HTERT RPE-1 (cell line): ENCODE data around the gene TBCD.

ENCODE experiments used
- in situ Hi-C: fragments of 300-500 bp; cut with MboI; formaldehyde crosslinking; loops from 4 replicates; pipeline ENCODE4 v1.14.3; 2020; ENCODE audit warnings: low sequenced_read_pairs

TBCD gene

DNA sequence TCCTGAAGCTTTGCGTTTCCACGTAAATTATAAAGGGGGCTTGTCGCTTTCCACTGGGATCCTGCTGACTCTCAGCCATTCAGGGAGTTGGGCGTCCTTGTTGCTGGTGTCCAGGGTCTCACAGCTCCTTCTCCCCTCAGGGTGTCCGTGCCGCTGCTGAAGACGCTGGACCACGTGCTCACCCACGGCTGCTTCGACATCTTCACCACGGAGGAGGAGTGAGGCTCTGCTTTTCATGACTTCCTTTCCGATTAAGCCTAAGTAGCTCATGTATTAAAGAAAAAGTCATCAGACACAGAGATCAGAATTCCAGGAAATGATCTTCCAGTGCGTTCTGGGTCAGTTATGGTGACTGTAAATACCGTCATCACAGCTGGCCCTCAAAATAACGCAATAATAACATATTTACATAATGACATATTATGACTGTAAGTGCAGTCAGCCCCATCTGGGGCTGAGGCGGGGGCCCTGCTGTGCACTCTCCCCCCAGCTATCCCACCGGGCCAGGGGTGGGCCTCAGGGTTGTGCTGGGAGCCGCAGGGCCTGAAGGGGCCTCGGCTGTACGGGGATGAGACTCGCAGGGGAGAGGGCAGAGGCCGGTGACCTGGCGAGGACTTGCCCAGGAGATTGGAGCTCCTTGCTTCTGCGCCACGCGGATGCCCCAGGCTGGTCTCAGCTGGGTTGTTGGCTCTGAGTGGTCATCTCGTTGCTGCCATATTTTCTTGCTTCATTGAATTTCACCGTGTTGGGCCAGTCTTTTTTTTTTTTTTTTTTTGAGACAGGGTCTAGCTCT is 180.8 kb downstream of the TBCD start:
- in situ Hi-C loops: no loop called here

DNA sequence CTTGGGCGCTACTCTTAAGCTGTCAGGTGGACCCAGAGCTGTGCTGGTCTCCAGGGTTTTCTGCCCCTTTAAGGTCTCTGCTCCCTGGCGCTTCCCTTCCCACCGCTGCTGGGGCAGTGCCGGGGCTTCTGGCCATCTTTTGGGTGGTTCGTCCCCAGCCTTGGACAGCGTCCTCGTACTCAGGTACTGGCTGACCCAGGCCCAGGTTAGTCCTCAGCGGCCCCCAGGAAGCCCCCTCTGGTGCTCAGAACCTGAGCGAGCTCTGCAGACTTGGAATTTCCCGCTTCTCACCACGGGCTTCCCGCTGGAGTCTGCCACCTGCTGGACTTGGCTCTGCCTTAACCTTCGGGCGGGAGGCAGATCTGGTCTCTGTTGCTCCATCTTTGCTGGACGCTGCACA is 182.0 kb downstream of the TBCD start:
- in situ Hi-C loops: no loop called here

DNA sequence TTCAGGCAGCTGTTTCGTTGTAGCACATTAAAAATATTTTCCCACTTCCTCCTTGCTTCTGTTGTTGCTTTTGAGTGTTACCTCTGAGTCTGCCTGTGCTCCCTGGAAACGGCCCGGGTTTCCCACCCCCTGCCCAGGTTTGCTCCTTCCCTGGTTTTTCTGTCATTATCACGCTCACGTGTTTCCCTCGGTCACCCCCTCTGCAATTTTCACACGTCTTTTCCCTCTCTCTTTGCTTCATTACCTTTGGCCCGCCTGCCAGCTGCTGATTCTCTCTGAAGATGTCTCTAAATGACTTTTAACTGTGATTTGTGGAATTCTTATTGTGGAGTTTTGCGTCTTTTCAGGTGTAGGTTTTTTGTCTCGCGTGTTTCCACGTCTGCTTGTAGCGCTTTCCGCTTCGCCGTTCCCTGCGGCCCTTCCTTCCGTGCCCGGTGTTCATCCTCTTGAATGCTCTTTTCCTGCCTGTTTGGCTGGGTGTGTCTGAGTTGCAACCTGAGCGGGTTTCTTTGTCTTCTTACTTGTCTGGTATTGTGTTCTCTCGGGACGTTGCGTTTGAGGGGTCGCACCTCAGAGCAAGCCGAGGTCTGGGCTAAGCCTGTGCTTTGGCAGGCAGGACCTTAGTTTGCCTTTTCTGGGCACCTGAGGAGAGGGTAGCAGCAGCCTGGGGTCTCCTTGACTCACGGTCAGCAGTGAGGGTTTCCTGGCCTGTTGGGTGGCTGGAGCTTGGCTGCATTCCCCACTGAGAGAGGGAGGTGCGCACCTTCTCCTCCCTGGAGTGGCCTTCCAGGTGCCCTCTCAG is 184.3 kb downstream of the TBCD start:
- in situ Hi-C loops: no loop called here

DNA sequence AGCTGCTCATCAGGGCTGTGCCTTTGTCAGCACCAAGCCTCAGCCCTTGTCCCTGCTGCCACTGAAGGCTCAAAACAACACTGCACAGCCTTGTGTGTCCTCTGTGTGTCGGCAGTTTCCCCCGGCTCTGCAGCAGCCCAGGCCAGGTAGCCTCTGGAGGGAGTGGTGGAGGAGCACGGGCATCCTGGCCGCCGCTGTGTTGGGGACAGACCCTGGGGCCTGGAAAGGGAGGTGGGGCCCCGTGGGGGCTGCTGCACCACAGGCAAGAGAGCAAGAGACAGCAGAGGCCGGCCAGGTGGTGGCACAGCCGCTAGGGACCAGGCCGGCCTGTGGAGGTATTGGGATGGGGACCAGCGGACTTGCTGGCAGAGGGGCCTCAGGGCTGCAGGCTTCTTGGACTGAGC is 184.9 kb downstream of the TBCD start:
- in situ Hi-C loops: no loop called here

DNA sequence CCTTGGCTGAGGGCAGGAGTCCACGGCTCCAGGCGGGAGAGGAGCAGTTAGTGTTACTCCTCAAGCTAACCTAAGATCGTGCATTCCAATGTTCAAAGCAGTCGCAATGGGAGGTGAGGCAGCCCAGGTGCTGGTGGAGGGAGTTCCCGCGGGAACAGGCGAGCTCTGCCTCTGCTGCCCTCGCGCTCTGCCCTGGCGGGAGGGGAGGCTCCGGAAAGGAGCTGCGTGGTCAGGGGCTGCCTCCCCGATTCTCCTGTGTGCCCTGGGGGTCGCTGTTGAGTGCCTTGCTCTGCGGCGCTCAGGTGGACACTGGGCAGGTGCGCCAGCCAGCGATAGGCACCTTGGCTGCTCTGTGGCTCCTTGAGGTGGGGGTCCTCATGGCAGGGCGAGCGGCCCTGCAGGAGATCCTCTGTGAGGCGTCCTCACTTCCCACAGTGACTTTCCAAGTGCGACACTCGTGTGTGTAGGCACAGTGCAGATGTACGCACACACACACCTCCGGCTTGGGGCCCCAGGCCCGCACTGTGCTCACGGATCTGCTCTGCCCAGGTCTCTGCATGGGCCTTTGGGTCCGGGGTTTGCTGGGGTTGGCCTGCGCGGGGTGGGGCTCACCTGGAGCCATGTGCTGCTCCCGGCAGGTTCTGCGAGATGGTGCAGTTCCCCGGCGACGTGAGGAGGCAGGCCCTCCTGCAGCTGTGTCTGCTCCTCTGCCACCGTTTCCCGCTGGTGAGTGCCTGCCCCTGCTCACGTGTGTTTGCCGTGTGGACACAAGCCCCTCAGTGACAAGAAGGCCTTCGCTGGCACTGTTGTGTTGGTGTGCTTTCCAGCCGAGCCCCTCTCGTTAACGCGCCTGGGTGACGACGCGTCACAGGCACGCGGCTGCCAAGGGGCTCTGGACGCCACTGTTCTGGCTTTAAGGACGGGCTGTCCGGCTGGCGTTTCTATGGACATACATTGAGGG is 185.8 kb downstream of the TBCD start:
- in situ Hi-C loops: no loop called here

DNA sequence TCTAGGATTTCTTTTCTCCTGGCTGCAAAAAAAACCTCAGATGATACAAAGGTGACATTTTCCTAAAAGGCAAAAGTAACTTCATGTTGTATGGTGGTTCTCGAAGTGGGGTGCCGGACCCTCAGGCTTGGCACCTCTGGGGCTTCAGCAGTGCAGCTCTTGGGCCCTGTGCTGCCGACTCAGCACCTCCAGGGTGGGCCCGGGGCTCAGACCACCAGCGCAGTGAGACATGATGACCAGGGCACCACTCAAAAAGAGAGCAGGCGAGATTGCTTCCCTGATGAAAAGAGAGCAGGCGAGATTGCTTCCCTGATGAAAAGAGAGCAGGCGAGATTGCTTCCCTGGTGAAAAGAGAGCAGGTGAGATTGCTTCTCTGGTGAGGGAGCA is 186.6 kb downstream of the TBCD start:
- in situ Hi-C loops: no loop called here

DNA sequence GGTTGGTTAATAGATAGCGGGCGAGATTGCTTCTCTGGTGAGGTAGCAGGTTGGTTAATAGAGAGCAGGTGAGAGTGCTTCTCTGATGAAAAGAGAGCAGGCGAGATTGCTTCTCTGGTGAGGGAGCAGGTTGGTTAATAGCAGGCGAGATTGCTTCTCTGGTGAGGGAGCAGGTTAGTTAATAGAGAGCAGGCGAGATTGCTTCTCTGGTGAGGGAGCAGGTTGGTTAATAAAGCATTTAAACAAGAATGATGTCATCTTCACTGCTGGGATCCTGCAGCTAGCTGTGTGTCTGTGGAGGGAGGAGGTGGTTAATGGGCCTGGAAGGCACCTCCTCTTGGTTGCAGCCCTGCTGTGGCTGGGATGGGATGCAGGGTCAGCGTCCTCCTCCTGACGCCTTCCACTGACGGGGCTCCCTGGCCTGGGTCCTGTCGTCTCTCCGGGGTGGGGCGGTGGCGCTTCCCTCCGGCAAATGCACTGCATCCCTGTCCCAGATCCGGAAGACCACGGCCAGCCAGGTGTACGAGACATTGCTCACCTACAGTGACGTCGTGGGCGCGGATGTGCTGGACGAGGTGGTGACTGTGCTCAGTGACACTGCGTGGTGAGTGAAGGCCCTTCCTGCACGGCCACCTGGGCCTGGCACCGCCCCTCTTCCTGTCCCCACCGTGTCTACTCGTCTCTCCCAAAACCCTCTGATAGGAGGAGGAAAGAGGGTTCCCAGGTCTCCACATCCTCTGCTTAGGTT is 187.2 kb downstream of the TBCD start:
- in situ Hi-C loops: no loop called here

DNA sequence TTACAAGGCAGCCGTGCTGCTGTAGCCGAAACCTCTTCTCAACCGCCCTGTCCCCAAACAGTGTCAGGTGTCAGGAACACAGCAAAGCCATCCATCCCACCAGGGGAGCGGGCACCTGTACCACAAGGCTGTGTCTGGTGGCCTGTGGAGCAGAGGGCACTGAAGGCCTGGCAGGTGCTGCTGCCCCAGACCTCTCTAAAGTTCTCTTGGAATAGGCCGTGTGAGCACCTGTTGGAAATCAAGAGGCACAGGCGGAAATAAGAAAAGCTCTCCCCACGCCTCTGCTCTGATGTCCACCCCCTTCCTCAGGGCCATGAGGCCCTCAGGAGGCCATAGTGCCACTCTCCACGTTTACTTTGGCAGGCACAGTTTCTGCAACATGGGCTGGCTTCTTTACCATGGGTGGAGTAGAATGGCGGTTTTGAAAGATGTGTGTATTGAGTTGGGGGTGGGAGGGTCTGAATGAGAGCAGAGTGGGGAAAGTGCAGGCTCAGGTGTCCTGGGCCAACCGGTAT is 187.8 kb downstream of the TBCD start:
- in situ Hi-C loops: no loop called here

DNA sequence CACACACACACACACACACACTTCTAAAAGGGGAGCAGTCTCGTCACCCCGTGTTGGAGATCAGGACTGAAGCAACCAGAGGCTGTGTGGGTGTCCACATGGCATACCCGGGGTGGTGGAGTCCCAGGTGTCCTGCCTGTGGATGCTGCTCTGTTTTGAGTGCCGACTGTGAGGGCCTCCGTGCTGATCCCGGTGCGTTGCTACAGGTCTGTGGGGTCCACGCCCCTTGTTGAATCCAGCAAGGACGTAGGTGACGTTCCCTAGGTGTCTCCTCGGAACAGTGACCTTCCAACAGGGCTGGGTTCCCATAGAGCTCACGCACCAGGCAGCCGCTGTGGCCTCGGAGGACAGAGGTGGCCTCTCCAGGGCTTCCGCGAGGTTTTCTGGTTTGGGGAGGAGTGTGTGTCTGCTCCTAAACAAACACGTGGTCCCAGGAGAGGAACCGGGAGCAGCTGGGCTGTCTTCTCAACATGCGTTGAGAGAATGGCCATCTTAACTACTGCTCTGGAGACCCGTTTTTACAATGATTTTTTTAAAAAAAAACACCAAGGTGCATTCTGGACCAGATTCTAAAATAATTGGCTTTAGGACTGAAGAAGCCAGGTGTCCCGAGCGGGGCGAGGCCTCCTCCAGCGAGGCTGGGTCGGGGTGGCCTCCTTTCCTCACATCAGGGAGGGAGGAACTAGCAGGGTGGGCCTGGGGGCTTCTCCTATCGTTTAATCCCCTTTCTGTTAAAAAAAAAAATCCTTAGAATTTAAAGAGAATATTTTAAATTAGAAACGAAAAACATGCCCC is 188.6 kb downstream of the TBCD start:
- in situ Hi-C loops: no loop called here

DNA sequence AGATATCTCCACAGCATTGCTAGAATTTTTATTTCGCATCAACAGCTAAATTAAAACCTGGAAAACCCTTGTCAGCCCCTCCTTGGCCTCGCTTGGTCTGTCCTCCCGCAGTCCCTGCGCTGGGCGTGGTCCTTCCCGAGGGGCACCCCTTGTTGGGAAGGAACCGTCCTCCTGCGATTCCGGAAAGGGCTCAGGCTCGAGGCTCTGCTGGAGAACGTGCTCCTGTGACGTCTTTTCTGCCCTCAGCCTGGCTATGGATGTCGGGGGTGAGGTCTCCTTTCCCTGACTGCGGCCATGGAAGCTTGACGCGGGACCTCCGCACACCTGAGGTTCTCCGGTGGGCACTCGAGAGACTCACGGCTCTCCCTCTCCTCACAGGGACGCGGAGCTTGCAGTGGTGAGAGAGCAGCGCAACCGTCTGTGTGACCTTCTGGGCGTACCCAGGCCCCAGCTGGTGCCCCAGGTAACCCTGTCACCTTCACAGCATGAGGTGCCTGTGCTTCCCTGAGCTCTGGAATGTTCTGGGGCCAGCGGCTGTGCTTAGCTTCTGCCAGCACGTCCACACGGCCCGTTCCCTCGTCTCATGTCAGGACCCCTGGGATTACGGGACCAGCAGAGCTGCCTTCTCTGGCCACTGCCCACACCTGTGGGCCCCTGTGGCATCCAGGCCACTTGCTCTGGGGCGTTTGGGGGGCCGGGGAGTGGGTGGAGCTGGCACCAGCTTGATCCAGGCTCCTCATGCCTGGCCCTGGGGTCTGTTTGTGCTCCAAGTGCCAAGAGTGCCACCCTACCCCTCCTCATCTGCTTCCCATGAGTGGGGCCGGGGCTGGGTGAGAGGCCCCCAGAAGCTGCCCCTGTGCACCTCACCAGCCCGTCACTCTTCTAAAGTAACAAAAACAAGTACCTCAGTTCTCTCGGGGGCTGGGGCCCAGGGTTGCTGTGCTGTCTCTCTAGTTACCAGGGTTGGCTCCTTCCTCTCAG is 189.4 kb downstream of the TBCD start:
- in situ Hi-C loops: no loop called here

DNA sequence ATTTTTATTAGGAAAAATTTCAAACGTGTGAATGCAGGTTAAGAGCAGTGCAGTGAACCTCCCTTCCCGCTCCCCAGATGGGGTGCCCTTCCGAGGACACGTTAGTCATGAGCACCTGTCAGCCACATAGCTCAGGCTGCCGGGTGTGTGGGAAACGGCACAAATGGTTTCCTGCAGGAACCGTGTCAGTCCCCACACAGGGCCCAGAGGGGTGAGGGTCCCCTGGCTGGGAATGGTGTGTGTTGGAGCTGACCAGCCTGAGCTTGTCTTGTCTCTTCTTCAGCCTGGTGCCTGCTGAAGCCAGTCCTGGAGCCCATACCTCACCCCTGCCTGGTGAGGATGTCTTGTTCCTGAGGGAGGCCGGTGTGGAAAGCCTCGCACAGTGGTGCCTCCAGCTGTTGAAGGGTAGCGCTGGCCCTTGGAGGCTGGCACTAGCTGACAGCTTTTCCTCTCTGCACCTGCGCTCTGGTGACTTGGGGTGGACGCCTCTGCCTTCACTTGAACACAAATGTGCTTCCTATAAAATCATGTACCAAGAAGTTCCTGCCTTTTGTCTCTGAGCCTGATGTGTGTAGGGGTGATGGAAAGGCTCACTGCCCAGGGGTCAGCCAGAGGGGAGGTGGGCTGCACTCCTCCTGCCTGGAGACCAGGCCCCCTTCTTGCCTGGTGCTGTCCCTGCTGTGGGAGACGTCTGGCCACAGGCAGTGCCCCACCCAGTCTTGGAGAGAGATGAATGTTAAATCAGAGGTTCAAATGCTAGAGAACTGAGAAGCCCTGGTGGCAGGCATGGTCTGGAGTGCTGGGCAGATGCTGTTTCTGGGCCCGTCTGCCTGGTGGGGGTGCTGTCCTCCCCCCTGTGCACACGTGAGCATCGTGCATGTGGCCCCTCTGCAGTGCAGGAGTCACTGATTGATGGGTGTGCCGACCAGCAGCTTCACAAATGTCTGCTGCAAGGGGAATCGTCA is 190.6 kb downstream of the TBCD start:
- in situ Hi-C loops: no loop called here

DNA sequence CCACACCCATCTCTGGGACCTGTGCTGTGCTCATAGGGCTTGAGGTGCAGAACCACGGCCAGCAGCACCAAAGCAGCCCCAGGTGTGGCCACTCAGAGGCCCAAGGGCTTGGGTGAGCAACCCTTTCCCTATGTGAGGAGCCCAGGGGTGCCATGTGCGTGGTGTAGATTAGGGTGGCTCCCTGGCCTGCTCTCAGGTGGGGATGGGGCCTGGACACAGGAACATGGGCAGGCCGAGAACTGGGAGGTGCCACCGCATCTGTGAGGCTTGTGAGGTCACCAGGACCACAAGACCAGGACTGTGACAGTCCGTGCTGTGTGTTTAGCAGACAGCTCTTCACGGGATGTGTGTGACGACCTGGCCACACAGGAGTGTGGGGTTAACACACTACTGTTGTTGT is 191.5 kb downstream of the TBCD start:
- in situ Hi-C loops: no loop called here

DNA sequence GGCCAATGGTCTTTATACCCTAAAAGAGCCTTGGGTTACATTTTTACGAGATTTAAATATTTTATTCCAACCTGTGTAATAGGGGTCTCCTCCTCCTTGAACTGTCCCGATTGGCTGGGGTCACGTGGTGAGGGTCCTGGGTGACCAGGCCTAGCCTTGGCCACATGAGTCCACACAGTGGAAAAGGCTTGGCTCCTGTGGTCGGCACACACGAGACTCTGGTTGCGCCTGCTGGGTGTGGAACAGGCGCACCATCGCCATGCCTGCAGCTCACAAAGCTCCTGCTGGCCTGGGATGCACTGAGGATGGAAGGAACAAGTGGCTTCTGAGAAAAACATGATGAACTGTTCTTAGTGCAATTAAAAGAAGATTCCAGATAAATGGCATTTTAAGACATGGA is 191.9 kb downstream of the TBCD start:
- in situ Hi-C loops: no loop called here

DNA sequence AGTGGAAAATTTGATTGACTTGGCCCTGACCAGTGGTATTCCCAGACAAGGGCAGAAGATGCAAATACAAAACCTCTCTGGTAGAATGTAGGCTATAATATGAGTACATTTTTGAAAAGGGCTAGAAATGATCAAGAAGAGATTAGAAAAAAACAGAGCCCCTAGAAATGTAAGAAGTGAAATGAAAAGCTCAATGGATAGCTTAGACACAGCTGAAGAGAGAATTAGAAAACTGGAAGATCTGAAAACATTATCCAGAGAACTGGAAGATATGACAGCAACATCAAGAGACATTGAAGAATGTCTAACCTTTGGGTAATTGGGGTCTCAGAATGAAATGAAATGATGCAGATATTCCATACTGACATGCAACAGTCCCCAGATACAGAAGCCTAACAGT is 193.1 kb downstream of the TBCD start:
- in situ Hi-C loops: no loop called here

DNA sequence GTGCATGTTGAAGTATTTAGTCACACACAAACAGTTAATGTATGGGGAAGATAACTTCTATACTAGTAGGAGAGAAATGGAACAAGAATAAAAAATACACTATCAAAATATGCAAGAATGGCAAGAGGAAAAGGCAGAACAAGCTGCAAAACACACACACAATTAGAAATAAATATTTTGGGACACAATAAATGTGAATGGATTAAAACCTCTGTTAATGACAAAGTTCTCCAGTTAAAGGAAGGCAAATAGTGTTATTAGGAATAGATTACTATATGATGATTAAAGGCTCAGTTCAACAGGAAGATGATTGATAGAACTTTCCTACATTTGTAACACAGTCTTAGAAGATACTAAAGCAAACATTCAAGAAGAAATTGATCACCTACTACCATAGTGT is 194.2 kb downstream of the TBCD start:
- in situ Hi-C loops: no loop called here

DNA sequence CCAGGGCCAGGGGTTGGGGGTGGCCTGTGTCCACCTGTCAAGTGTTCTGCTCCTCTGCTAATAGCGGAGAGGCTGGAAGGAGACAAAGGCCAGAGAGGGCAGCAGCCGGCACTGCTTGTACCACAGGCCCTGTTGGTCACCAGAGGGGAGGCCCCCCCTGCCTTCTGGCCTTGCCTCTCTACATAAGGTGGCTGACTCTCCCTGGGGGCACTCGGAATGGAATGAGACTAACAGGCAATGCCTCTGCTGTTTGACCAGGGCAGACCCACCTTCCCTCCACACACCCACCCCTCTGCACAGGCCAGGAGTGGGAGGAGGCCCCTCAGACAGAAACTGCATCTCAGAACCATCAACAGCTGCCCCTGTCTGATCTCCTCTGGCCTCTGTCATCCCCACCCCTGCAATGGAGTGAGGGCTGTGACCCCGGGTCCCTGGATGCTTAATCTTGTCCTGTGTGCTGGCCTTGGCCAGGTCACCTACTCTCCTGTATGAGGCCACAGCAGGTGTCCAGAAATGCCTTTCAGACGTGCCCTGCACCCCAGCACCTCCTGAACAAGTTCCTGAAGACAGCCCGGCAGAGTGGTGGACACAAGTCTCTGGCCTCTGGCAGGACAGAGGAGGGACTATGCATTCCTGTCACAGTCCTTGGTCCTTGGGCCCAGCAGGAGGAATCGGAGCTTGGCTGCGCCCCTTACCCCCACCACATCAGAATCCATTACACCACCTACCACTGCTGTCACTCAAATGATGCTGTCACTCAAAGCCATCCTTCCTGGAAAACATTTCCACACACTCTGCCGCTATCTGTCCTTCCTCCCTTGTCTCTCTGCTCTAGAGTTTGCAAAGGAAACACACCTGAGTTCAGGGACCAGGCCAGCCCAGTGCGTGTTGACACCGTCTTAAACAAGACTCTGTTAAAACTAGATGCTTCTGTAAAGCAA is 195.5 kb downstream of the TBCD start:
- in situ Hi-C loops: no loop called here
